ENCODE results near the gene TPST2.
"Not testable (repeated sequence)": the region's sequence is repeated elsewhere in the genome, so short reads cannot be mapped to it uniquely, and the experiment has no call there.

The TPST2 gene

DNA sequence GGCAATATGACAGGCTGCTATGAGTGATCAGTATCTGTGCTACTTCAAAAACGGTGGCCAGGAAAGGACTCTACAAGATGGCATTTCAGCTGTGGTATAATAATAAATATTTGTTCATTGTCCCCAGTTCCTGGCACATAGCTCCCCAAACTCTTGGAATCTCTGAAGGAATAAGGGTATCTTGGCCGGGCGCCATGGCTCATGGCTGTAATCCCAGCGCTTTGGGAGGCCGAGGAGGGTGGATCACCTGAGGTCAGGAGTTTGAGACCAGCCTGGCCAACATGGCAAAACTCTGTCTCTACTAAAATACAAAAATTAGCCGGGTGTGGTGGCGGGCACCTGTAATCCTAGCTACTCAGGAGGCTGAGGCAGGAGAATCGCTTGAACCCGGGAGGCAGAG lies 61.4 kb downstream of the TPST2 start:
- FAIRE-seq: not testable (repeated sequence)

GRCh38 chr22:26527574-26528465 lies 62.1 kb downstream of the TPST2 start:
- FAIRE-seq: no peak

- FAIRE-seq: no peak
These were observed 62.8 kb downstream of the TPST2 start for GRCh38 chr22:26527167-26527566.

DNA sequence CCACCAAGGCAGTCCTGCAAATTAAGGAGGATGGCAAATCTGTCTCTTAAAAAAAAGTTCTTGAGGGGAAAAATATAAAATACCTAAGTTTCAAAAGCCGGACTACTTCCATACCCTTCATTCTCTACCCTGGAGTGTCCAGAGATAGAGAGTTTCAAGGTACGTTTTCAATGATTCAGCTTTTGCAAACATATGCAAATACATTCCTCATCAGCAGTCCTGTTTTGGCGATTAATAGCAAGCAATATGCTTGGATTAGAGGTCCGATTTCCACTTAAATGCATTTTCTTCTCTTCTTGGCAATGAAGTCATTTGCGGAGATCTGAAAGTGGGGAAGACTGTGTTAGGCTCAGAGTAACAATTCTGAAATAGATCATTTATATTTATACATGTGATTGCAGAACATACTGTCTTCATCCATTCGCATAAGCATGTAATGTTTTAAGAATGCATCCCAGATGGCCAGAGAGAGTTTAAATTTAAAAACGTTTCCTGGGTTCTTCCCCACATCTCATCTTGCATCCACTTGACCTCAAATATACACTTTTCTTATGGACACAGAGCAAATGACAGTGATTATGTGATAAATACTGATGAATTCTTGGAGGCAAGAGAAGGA lies 63.9 kb downstream of the TPST2 start:
- no peak for FAIRE-seq

- FAIRE-seq: no peak
These were observed 65.1 kb downstream of the TPST2 start for GRCh38 chr22:26524870-26525269.

GRCh38 chr22:26522592-26522991 lies 67.3 kb downstream of the TPST2 start:
- FAIRE-seq: no peak

DNA sequence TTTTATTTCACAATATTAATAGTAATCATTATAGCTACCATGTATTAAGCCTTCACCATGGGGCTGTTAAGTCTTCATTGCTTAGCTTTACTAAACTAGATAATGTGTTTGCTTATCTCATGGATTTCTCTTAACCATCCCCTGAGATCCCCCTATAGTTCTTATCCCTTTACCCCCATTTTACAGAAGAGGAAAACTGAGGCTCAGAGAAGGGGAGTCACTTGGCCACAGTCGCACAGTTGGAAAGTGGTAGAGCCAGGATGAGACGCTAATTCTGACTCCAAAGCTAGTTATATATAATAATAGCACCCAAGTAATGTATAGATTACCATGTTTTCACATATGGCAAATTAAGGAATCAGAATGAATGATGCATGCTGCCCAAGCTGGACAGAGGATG lies 67.9 kb downstream of the TPST2 start:
- FAIRE-seq: no peak

DNA sequence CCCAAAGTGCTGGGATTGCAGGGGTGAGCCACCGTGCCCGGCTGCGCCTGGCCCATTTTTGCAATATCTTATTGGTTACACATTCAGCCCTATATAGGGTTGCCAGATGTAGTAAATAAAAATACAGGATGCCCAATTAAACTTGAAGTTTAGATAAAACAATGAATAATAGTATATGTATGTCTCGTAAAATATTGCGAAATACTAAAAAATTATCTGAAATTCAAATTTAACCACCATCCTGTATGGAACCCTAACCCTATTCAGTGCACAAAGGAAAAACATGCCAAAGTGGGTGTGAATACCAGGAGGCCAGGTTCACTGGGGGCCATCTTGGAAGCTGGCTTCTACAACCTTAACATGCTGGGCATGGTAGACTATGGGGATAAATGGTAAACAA lies 72.5 kb downstream of the TPST2 start:
- no peak for FAIRE-seq

DNA sequence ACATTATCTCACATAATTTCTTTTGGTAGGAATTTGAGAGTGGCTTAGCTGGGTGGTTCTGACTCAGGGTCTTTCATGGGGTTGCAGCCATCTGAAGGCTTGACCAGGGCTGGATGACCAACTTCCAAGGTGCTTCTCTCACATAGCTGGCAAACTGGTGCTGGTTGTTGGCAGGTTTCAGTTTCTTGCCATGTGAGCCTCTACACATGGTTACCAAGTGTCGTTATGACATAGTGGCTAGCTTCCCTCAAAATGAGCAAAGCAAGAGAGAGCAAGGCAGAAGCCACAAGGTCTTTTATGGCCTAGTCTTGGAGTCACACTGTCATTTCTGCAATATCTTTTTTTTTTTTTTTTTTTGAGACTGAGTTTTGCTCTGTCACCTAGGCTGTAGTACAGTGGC lies 73.4 kb downstream of the TPST2 start:
- FAIRE-seq: no peak

DNA sequence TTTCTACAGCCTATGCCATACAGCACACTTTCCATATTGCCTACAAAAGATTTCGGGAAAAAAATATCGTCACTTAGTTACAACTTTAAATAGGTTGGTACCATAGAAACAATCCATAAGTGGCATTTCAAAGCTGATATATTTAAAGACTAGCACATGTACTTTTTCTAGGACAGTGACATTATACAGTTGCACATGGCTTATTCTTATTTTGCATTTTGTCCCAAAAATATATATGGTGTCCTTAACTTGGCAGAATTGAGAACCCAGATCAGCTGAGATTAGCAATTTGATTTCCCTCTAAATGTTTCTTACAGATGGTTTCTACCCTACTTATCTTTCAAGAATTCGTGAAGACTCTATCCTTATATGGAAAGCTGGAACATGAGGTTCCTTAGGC lies 74.0 kb downstream of the TPST2 start:
- FAIRE-seq: no peak

DNA sequence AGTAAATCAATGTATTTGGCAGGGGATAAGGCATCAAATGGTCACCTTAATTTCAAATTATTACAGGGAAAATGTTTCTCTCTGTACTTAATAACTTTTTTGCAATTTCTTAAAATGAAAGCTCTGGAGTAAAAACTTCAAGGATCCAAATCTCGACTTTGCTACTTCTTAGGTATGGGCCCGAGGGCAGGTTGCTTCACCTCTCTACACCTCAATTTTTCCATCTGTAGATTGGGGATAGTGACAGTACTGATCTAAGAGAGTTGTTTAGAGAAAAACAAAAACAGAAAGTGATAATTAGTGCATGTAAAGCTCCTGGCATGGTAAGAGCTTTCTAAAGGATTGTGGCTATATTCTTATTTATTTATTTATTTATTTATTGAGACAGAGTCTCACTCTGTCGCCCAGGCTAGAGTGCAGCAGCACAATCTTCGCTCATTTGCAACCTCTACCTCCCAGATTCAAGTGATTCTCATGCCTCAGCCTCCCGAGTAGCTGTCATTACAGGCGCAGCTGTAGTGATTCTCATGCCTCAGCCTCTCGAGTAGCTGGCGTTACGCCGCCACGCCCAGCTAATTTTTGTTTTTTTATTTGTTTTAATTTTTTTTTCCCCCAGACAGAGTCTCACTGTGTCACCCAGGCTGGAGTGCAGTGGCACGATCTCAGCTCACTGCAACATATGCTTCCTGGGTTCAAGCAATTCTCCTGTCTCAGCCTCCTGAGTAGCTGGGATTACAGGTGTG lies 75.3 kb downstream of the TPST2 start:
- no peak for FAIRE-seq

DNA sequence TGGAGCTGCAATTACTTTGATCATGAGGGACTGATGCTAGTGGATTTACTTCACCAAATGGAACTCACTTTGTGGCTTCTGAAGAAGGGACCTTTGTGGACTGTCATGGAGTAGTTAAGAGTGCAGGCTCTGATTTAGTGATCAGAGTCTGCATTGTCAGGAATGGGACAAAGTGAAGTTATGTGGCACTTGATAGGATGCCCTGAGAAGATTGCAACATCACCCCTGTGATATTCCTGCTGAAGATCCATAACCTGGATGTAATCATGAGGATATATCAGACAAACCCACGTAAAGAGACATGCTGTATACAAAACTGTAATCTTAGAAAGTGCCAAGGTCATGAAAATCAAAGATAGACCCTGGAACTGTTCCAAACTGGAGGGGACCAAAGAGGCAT lies 76.1 kb downstream of the TPST2 start:
- FAIRE-seq: no peak

DNA sequence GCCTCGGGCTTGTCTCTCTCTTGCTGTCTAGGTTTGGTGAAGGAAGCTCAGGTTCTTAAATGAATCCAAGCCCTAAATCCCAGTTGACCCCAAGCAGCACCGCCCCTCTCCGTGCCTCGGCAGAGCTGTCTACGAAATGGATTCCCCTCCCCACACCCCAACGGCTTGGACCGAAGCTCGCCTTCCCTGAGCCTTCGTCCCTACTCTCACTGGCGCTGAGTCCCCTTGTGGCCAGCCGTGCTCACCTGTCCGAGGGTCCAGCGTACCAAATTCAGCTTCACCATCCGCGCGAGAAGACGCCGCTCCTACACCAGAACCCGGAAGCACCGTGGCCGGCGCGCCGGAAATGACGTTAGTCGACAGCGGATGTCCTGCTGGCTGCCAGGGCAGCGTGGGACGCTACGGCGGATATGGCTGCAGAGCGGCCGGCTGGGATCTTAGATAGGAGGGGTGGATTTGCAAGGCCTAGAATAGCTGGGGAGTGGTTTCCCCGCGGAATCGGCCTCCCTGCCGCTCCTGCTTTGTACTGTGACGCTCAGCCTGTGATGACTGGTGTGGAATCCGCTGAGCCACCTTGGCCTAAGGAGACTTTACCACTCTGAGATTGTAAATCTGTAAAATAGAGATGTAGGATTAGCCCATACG lies 77.7 kb downstream of the TPST2 start, which contains the start of gene TFIP11:
TSS of gene TFIP11 (minus strand) at position 325 of the 645 bp plus-strand sequence. CDS start 2,201 bp downstream, outside the sequence.
- FAIRE-seq: no peak

DNA sequence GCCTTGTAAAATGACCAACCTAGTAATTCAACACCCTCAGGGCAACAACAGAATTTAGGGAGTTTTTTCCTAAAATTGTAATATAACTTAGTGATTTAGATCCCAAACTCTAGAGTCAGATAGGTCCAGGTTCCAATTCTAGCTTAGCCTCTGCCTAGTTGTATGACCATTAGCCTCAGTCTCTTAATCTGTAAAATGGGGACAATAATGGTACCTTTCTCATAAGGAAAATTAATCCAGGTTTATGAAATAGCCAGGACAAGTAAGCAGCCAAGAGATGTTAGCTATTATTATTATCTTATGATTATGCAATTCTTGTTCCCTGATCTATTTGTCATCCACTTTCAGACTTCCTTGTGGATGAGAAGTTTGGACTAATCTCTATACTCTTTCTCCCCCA lies 81.8 kb downstream of the TPST2 start:
- no peak for FAIRE-seq

DNA sequence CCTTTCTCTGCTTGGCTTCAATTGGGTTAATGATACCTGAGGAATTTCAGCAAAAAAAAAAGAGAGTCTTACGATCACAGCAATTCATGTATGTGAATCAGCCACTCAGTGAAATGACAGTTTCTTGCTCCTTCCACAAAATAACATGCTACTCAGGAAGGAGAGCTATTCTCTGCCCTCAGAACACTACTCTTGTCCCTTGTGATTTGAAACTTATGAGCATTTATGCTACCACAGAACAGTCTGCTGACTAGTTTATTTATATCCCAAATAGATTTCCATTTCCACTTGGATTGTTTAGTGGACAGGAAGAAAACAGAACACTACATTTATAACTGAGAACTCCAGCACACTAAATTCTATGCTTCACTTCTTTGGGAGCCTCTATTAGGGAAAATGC lies 86.2 kb downstream of the TPST2 start:
- FAIRE-seq: no peak

GRCh38 chr22:26502688-26503561 lies 87.0 kb downstream of the TPST2 start:
- no peak for FAIRE-seq

DNA sequence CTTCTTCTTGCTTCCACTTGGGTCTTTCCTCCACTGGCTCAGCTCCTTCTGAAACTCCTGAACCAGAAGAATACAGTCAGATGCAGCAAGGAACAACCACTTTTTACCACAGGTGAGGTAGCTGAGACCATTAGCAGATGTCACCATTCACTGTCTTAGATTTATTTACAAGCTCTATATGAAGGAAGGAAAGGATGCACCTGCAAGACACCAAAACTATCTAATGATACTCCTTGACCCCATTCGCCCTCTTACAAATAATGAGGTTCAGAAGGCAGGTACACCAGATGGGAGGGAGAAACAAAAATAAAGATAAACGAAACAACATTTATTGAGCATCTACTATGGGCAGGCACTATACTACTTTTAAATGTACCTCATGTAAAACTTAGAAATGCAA lies 87.9 kb downstream of the TPST2 start:
- no peak for FAIRE-seq

GRCh38 chr22:26499188-26499703 lies 90.7 kb downstream of the TPST2 start:
- FAIRE-seq: no peak

- no peak for FAIRE-seq
These were observed 93.5 kb downstream of the TPST2 start for GRCh38 chr22:26496456-26496855.

- no peak for FAIRE-seq
These were observed 95.4 kb downstream of the TPST2 start for GRCh38 chr22:26494506-26494905.

- FAIRE-seq: no peak
These were observed 97.7 kb downstream of the TPST2 start for GRCh38 chr22:26492220-26492619.
